Activated T-helper 17 cell treated with anti-CD3 and anti-CD28 coated beads, Interleukin-2, amount 50 U/mL, for 72 hours (primary cell): ENCODE measurements around the gene PROSER1. TPM values are rescaled to one million over a fixed set of nuclear protein-coding genes. Genes with fewer than 3 reads are reported as not detected.

Source experiments
- ATAC-seq: fragments of 150-1000 bp; cut with Tn5 transposase; replicated peaks from 2 replicates; pipeline ENCODE4 v1.10.0; 2021; ENCODE audit warnings: mild to moderate bottlenecking, moderate library complexity
- H3K27ac Mint-ChIP-seq: one replicate; pipeline ENCODE4 v1.8.0; 2022; ENCODE audit warnings: mixed read lengths
- H3K27me3 Mint-ChIP-seq: one replicate; pipeline ENCODE4 v1.8.0; 2022; ENCODE audit warnings: mixed read lengths
- H3K36me3 Mint-ChIP-seq: one replicate; pipeline ENCODE4 v1.8.0; 2022; ENCODE audit warnings: low read depth, mild to moderate bottlenecking, mixed read lengths
- H3K4me1 Mint-ChIP-seq: one replicate; pipeline ENCODE4 v1.8.0; 2022; ENCODE audit warnings: mixed read lengths
- H3K4me3 Mint-ChIP-seq: one replicate; pipeline ENCODE4 v1.8.0; 2022; ENCODE audit warnings: mild to moderate bottlenecking, mixed read lengths
- H3K9me3 Mint-ChIP-seq: one replicate; pipeline ENCODE4 v1.8.0; 2022; ENCODE audit warnings: mixed read lengths
- total RNA-seq, 2 donors: library from RNA; stranded (reverse); gene quantifications; one replicate each; pipeline ENCODE4 v1.2.3, GENCODE V29; 2022

The PROSER1 gene
- total RNA-seq, 2 donors from 2014 or later = 44.7 to 72.3 TPM

- Mint-ChIP-seq H3K4me1 (peaks cover 12% of the 10 kb centered on the region), H3K27ac (peak overlapping the region; percentile 91), H3K9me3 (no peaks in the 10 kb centered on the region), H3K4me3 (peak overlapping the region; percentile 94), H3K27me3 (no peaks in the 10 kb centered on the region), H3K36me3 (peaks cover 21% of the 10 kb centered on the region)
- ATAC-seq = no peak
Measured at GRCh38 chr13:39039041-39039440, 1.2 kb upstream of the PROSER1 start.

GRCh38 chr13:39038569-39039030 is 711 bp upstream of the PROSER1 start:
- H3K27ac Mint-ChIP-seq = peak overlapping the region; percentile 91
- H3K36me3 Mint-ChIP-seq = peaks cover 24% of the 10 kb centered on the region
- no peaks in the 10 kb centered on the region for H3K9me3 Mint-ChIP-seq
- H3K4me3 Mint-ChIP-seq = peak overlapping the region; percentile 94
- H3K4me1 Mint-ChIP-seq = peaks cover 12% of the 10 kb centered on the region
- no peaks in the 10 kb centered on the region for H3K27me3 Mint-ChIP-seq
- ATAC-seq = peak; percentile 84

GRCh38 chr13:39037410-39037879 is 444 bp downstream of the PROSER1 start:
- peak overlapping the region; percentile 94 for H3K4me3 Mint-ChIP-seq
- H3K27ac Mint-ChIP-seq = peak overlapping the region; percentile 91
- H3K27me3 Mint-ChIP-seq = no peaks in the 10 kb centered on the region
- no peaks in the 10 kb centered on the region for H3K9me3 Mint-ChIP-seq
- peak; percentile 67 for ATAC-seq
- H3K4me1 Mint-ChIP-seq = peaks cover 12% of the 10 kb centered on the region
- peaks cover 32% of the 10 kb centered on the region for H3K36me3 Mint-ChIP-seq

GRCh38 chr13:39036212-39036611 is 1.7 kb downstream of the PROSER1 start:
- no peak for ATAC-seq
- Mint-ChIP-seq H3K27me3 (no peaks in the 10 kb centered on the region), H3K27ac (peak overlapping the region; percentile 91), H3K36me3 (peaks cover 44% of the 10 kb centered on the region), H3K4me3 (peak overlapping the region; percentile 94), H3K4me1 (peaks cover 18% of the 10 kb centered on the region), H3K9me3 (no peaks in the 10 kb centered on the region)

GRCh38 chr13:39035799-39036198 is 2.1 kb downstream of the PROSER1 start:
- H3K4me3 Mint-ChIP-seq = peak overlapping the region; percentile 94
- peaks cover 45% of the 10 kb centered on the region for H3K36me3 Mint-ChIP-seq
- ATAC-seq = no peak
- H3K4me1 Mint-ChIP-seq = peaks cover 17% of the 10 kb centered on the region
- peak overlapping the region; percentile 91 for H3K27ac Mint-ChIP-seq
- H3K27me3 Mint-ChIP-seq = no peaks in the 10 kb centered on the region
- no peaks in the 10 kb centered on the region for H3K9me3 Mint-ChIP-seq

- no peak for ATAC-seq
- no peaks in the 10 kb centered on the region for H3K9me3 Mint-ChIP-seq
- peak overlapping the region; percentile 91 for H3K27ac Mint-ChIP-seq
- peaks cover 15% of the 10 kb centered on the region for H3K4me1 Mint-ChIP-seq
- no peaks in the 10 kb centered on the region for H3K27me3 Mint-ChIP-seq
- peaks cover 46% of the 10 kb centered on the region for H3K36me3 Mint-ChIP-seq
- peak overlapping the region; percentile 94 for H3K4me3 Mint-ChIP-seq
Measured at GRCh38 chr13:39035204-39035603, 2.7 kb downstream of the PROSER1 start.

- Mint-ChIP-seq H3K4me1 (peaks cover 15% of the 10 kb centered on the region), H3K9me3 (no peaks in the 10 kb centered on the region)
- no peak for ATAC-seq
Measured at GRCh38 chr13:39034085-39034484, 3.8 kb downstream of the PROSER1 start.

GRCh38 chr13:39032150-39032549 is 5.7 kb downstream of the PROSER1 start:
- no peaks in the 10 kb centered on the region for H3K9me3 Mint-ChIP-seq
- no peak overlapping the region for H3K27ac Mint-ChIP-seq
- peaks cover 73% of the 10 kb centered on the region for H3K36me3 Mint-ChIP-seq
- H3K4me1 Mint-ChIP-seq = peaks cover 15% of the 10 kb centered on the region
- H3K4me3 Mint-ChIP-seq = no peak overlapping the region
- no peak for ATAC-seq
- H3K27me3 Mint-ChIP-seq = no peaks in the 10 kb centered on the region

More at GRCh38 chr13:39034085-39034484, 3.8 kb downstream of the PROSER1 start:
- H3K27ac Mint-ChIP-seq = no peak overlapping the region
- peaks cover 55% of the 10 kb centered on the region for H3K36me3 Mint-ChIP-seq
- no peaks in the 10 kb centered on the region for H3K27me3 Mint-ChIP-seq
- H3K4me3 Mint-ChIP-seq = peak overlapping the region; percentile 94

GRCh38 chr13:39025433-39025839 is 12.5 kb downstream of the PROSER1 start:
- H3K27me3 Mint-ChIP-seq = no peaks in the 10 kb centered on the region
- no peaks in the 10 kb centered on the region for H3K4me1 Mint-ChIP-seq
- no peak for ATAC-seq
- peaks cover 92% of the 10 kb centered on the region for H3K36me3 Mint-ChIP-seq
- H3K27ac Mint-ChIP-seq = no peak overlapping the region
- H3K9me3 Mint-ChIP-seq = no peaks in the 10 kb centered on the region
- no peak overlapping the region for H3K4me3 Mint-ChIP-seq

- no peak for ATAC-seq
- Mint-ChIP-seq H3K27me3 (no peaks in the 10 kb centered on the region), H3K9me3 (no peaks in the 10 kb centered on the region), H3K4me1 (no peaks in the 10 kb centered on the region), H3K4me3 (no peak overlapping the region), H3K36me3 (peaks cover 96% of the 10 kb centered on the region), H3K27ac (no peak overlapping the region)
Measured at GRCh38 chr13:39023761-39024160, 14.1 kb downstream of the PROSER1 start.

GRCh38 chr13:39023316-39023715 is 14.6 kb downstream of the PROSER1 start:
- H3K36me3 Mint-ChIP-seq = peaks cover 96% of the 10 kb centered on the region
- no peak overlapping the region for H3K4me3 Mint-ChIP-seq
- no peaks in the 10 kb centered on the region for H3K4me1 Mint-ChIP-seq
- no peak for ATAC-seq
- H3K27me3 Mint-ChIP-seq = no peaks in the 10 kb centered on the region
- no peak overlapping the region for H3K27ac Mint-ChIP-seq
- H3K9me3 Mint-ChIP-seq = no peaks in the 10 kb centered on the region

- Mint-ChIP-seq H3K27me3 (no peaks in the 10 kb centered on the region), H3K4me1 (no peaks in the 10 kb centered on the region), H3K9me3 (no peaks in the 10 kb centered on the region), H3K27ac (no peak overlapping the region), H3K4me3 (no peak overlapping the region), H3K36me3 (peaks cover 94% of the 10 kb centered on the region)
- ATAC-seq = no peak
Measured at GRCh38 chr13:39020853-39021462, 16.9 kb downstream of the PROSER1 start.

- Mint-ChIP-seq H3K4me3 (no peak overlapping the region), H3K36me3 (peaks cover 96% of the 10 kb centered on the region), H3K27me3 (no peaks in the 10 kb centered on the region), H3K4me1 (peaks cover 9% of the 10 kb centered on the region), H3K27ac (no peak overlapping the region), H3K9me3 (no peaks in the 10 kb centered on the region)
- peak; percentile 53 for ATAC-seq
Measured at GRCh38 chr13:39016787-39017186, 21.1 kb downstream of the PROSER1 start.

- Mint-ChIP-seq H3K4me1 (peaks cover 9% of the 10 kb centered on the region), H3K9me3 (no peaks in the 10 kb centered on the region), H3K27me3 (no peaks in the 10 kb centered on the region), H3K4me3 (no peak overlapping the region), H3K36me3 (peaks cover 96% of the 10 kb centered on the region), H3K27ac (no peak overlapping the region)
- ATAC-seq = peak; percentile 73
Measured at GRCh38 chr13:39016087-39016486, 21.8 kb downstream of the PROSER1 start.

GRCh38 chr13:39013462-39013861 is 24.4 kb downstream of the PROSER1 start:
- Mint-ChIP-seq H3K36me3 (peaks cover 93% of the 10 kb centered on the region), H3K27me3 (no peaks in the 10 kb centered on the region), H3K4me3 (no peak overlapping the region), H3K9me3 (no peaks in the 10 kb centered on the region), H3K4me1 (peaks cover 9% of the 10 kb centered on the region), H3K27ac (no peak overlapping the region)
- no peak for ATAC-seq
